Spinal cord (tissue), 10 donors: ENCODE data around the gene KANSL1L. TPM values are rescaled to one million over a fixed set of nuclear protein-coding genes. Genes with fewer than 3 reads are reported as not detected.

Experiments used
- DNase-seq, 6 donors: peaks; one replicate each; pipeline versions ENCODE4 v3.0.0 to v3.0.0-alpha.2; 2013 to 2015; ENCODE audit warnings: low spot score in 6 of 6, low read depth in 4 of 6
- H3K27ac ChIP-seq: one replicate; pipeline ENCODE4 v1.5.1; 2013; ENCODE audit warnings: low read depth, low read length, control low read depth
- H3K27me3 ChIP-seq: one replicate; pipeline ENCODE4 v1.6.1; 2013; ENCODE audit warnings: low read length; ENCODE audit not compliant: control insufficient read depth, insufficient read depth
- H3K36me3 ChIP-seq: one replicate; pipeline ENCODE4 v1.6.1; 2013; ENCODE audit warnings: low read length; ENCODE audit not compliant: control insufficient read depth, insufficient read depth
- H3K4me1 ChIP-seq: one replicate; pipeline ENCODE4 v1.6.1; 2013; ENCODE audit warnings: low read length; ENCODE audit not compliant: control insufficient read depth, insufficient read depth
- H3K4me3 ChIP-seq: one replicate; pipeline ENCODE4 v1.5.1; 2013; ENCODE audit warnings: low read depth, low read length, control low read depth
- H3K9me3 ChIP-seq: one replicate; pipeline ENCODE4 v1.6.1; 2013; ENCODE audit warnings: low read length; ENCODE audit not compliant: control insufficient read depth, insufficient read depth
- WGBS: methylation state at CpG from one replicate; pipeline ENCODE4 v1.1.5; 2013; ENCODE audit warnings: missing lambda C conversion rate; ENCODE audit not compliant: insufficient coverage; 5-methylcytosine and 5-hydroxymethylcytosine counted together
- long read RNA-seq, 4 donors: transcript quantifications; one replicate each; lab custom pipeline, GENCODE V29; 2026
- polyA plus RNA-seq, 2 donors: library from polyadenylated mRNA; unstranded; fragments of 120-200 nt; gene quantifications; one replicate each; pipeline ENCODE4 v1.2.1, GENCODE V29; 2013; ENCODE audit not compliant: insufficient read length in 2 of 2
- total RNA-seq, 2 donors: library from RNA; depleted of rRNA in 1 of 2; stranded (reverse); fragments of 120-200 nt in 1 of 2; fragments of >200 nt in 1 of 2; gene quantifications; one replicate each; pipeline versions ENCODE4 v1.2.3 to v1.2.4, GENCODE V29; 2013 to 2014
- donor health status: healthy.

Gene KANSL1L
- total RNA-seq (10 to 100 TPM; 46.6 to 69.6 TPM), polyA plus RNA-seq (10 to 100 TPM; 23.1 to 24.3 TPM)
- long read RNA-seq, donor 1, partial matches to known transcripts, result 0 of 1 reads
- long read RNA-seq, donor 1, other reads (novel, unspliced or antisense), result 0 of 1 reads
- long read RNA-seq, donor 2, result 0 reads
- long read RNA-seq, donor 3, partial matches to known transcripts, result 0 of 2 reads
- long read RNA-seq, donor 3, other reads (novel, unspliced or antisense), result 0 of 2 reads
- long read RNA-seq, donor 4, partial matches to known transcripts, result 0 of 3 reads
- long read RNA-seq, donor 4, other reads (novel, unspliced or antisense), result 0 of 3 reads

- DNase-seq, result peak; percentile 83 to 98 (median 92)
- H3K4me1 ChIP-seq, result no peaks in the 10 kb centered on the region
- H3K9me3 ChIP-seq, result no peaks in the 10 kb centered on the region
- peak within 1 kb of the TSS; percentile 100 for H3K27ac ChIP-seq
- peak within 1 kb of the TSS; percentile 98 for H3K4me3 ChIP-seq
- H3K36me3 ChIP-seq, result no peaks in the 10 kb centered on the region
- 0% methylated on average over 63 of the region's 67 CpGs for WGBS
- no peaks in the 10 kb centered on the region for H3K27me3 ChIP-seq
These were observed at the start of gene KANSL1L for GRCh38 chr2:210171309-210172218. Gene KANSL1L, minus strand, starts transcription at chr2:210171409. Its CDS starts 16,827 bp downstream, at chr2:210154582.

- no peak overlapping the region for H3K4me3 ChIP-seq
- H3K36me3 ChIP-seq, result no peaks in the 10 kb centered on the region
- WGBS, result 33% methylated on average over 1 of the region's 1 CpG
- H3K27ac ChIP-seq, result no peak overlapping the region
- no peak for DNase-seq
- no peaks in the 10 kb centered on the region for H3K27me3 ChIP-seq
- H3K9me3 ChIP-seq, result no peaks in the 10 kb centered on the region
- H3K4me1 ChIP-seq, result no peaks in the 10 kb centered on the region
These were observed 43.9 kb upstream of the KANSL1L start for GRCh38 chr2:210215120-210215519.

- no peak for DNase-seq
- H3K9me3 ChIP-seq, result no peaks in the 10 kb centered on the region
- H3K4me1 ChIP-seq, result no peaks in the 10 kb centered on the region
- H3K4me3 ChIP-seq, result no peak overlapping the region
- H3K27me3 ChIP-seq, result no peaks in the 10 kb centered on the region
- H3K27ac ChIP-seq, result no peak overlapping the region
- H3K36me3 ChIP-seq, result no peaks in the 10 kb centered on the region
- 100% methylated on average over 1 of the region's 1 CpG for WGBS
These were observed 39.0 kb upstream of the KANSL1L start for GRCh38 chr2:210210185-210210584.

GRCh38 chr2:210207929-210208328 lies 36.7 kb upstream of the KANSL1L start:
- Histone ChIP-seq H3K4me1 (no peaks in the 10 kb centered on the region), H3K36me3 (no peaks in the 10 kb centered on the region), H3K9me3 (no peaks in the 10 kb centered on the region), H3K4me3 (no peak overlapping the region), H3K27ac (no peak overlapping the region), H3K27me3 (no peaks in the 10 kb centered on the region)
- no CpG with 5 or more reads among the region's 1 CpG for WGBS
- DNase-seq, result no peak

GRCh38 chr2:210203558-210203957 lies 32.3 kb upstream of the KANSL1L start:
- no CpG with 5 or more reads among the region's 1 CpG for WGBS
- no peak overlapping the region for H3K27ac ChIP-seq
- H3K4me1 ChIP-seq, result no peaks in the 10 kb centered on the region
- H3K4me3 ChIP-seq, result no peak overlapping the region
- no peaks in the 10 kb centered on the region for H3K9me3 ChIP-seq
- DNase-seq, result no peak
- H3K27me3 ChIP-seq, result no peaks in the 10 kb centered on the region
- no peaks in the 10 kb centered on the region for H3K36me3 ChIP-seq

- WGBS, result no CpG with 5 or more reads among the region's 1 CpG
- Histone ChIP-seq H3K27ac (no peak overlapping the region), H3K4me3 (no peak overlapping the region), H3K9me3 (no peaks in the 10 kb centered on the region), H3K36me3 (no peaks in the 10 kb centered on the region), H3K4me1 (no peaks in the 10 kb centered on the region), H3K27me3 (no peaks in the 10 kb centered on the region)
- DNase-seq, result no peak
These were observed 31.9 kb upstream of the KANSL1L start for GRCh38 chr2:210203147-210203546.

- 86% methylated on average over 1 of the region's 3 CpGs for WGBS
- Histone ChIP-seq H3K4me3 (no peak overlapping the region), H3K27me3 (no peaks in the 10 kb centered on the region), H3K36me3 (no peaks in the 10 kb centered on the region), H3K9me3 (no peaks in the 10 kb centered on the region), H3K27ac (no peak overlapping the region), H3K4me1 (no peaks in the 10 kb centered on the region)
- DNase-seq, result no peak
These were observed 28.6 kb upstream of the KANSL1L start for GRCh38 chr2:210199854-210200253.

- H3K9me3 ChIP-seq, result no peaks in the 10 kb centered on the region
- H3K4me1 ChIP-seq, result no peaks in the 10 kb centered on the region
- no peaks in the 10 kb centered on the region for H3K27me3 ChIP-seq
- DNase-seq, result peak in 5 of 6 donors; percentile 6 to 79 (median 21)
- H3K36me3 ChIP-seq, result no peaks in the 10 kb centered on the region
- no peak overlapping the region for H3K4me3 ChIP-seq
- H3K27ac ChIP-seq, result no peak overlapping the region
These were observed 28.1 kb upstream of the KANSL1L start for GRCh38 chr2:210199186-210199765.

GRCh38 chr2:210198326-210198725 lies 27.1 kb upstream of the KANSL1L start:
- no CpG with 5 or more reads among the region's 1 CpG for WGBS
- no peak for DNase-seq
- Histone ChIP-seq H3K4me3 (no peak overlapping the region), H3K4me1 (no peaks in the 10 kb centered on the region), H3K9me3 (no peaks in the 10 kb centered on the region), H3K27me3 (no peaks in the 10 kb centered on the region), H3K27ac (no peak overlapping the region), H3K36me3 (no peaks in the 10 kb centered on the region)
